Measurements from ENCODE around the gene CPXM1. TPM values are rescaled to one million over a fixed set of nuclear protein-coding genes. Genes with fewer than 3 reads are reported as not detected.
A peak's percentile ranks its signal among the peaks of the same experiment; 100 is the strongest.

The CPXM1 gene
- total RNA-seq (2013; cell fraction: nucleolus; rRNA removed) = not detected in 2 replicates
- total RNA-seq (2014; rRNA removed) (0.62 and 0.71 TPM in 2 replicates), total RNA-seq (2014; rRNA removed; fragmentation: Illumina TruSeq; extraction: Trizol) (0.22 and 0.23 TPM in 2 replicates), total RNA-seq (2021) (0.90 and 1.1 TPM in 2 replicates), polyA plus RNA-seq (2011; rRNA removed) (1.9 and 3.9 TPM in 2 replicates), polyA plus RNA-seq (2014; fragmentation: Illumina TruSeq; extraction: Trizol) (0.28 TPM in 1 of 2 replicates, not detected in the other), polyA plus RNA-seq (2014; fragmentation: Nextera tagmentation; extraction: Ambion mirVana) (not detected), polyA plus RNA-seq (2014; rRNA removed) (0.54 and 0.91 TPM in 2 replicates), polyA plus RNA-seq (2016; fragmentation: Nextera tagmentation; extraction: Ambion mirVana) (under 1 TPM; 0.63 to 0.78 TPM), polyA minus RNA-seq (2011; rRNA and poly(A)+ RNA removed) (4.3 and 5.9 TPM in 2 replicates), Bru-seq, nascent RNA (percentile 32 among the genes with signal in this experiment), BruChase-seq, experiment 1, labeled RNA remaining after a 6-hour chase (percentile 37 among the genes with signal in this experiment), BruChase-seq, experiment 2, labeled RNA remaining after a 2-hour chase (percentile 28 among the genes with signal in this experiment)
- polyA plus RNA-seq (2011; ENCODE audit: low read depth) = not detected
- polyA plus RNA-seq (2011; cell fraction: cytosol; rRNA removed) = 6.2 and 7.4 TPM in 2 replicates
- polyA plus RNA-seq (2011; cell fraction: nucleus; rRNA removed) = 26.8 and 28.8 TPM in 2 replicates
- 0.18 and 0.53 TPM in 2 replicates for polyA plus RNA-seq (2012)
- 1.6 and 1.9 TPM in 2 replicates for polyA minus RNA-seq (2011; cell fraction: cytosol; rRNA and poly(A)+ RNA removed)
- 2.1 and 3.2 TPM in 2 replicates for polyA minus RNA-seq (2011; cell fraction: nucleus; rRNA and poly(A)+ RNA removed)
- long read RNA-seq, experiment 1, partial matches to known transcripts = 0 of 2 reads
- long read RNA-seq, experiment 1, other reads (novel, unspliced or antisense) = 0 of 2 reads
- long read RNA-seq, experiment 2, partial matches to known transcripts = 1 of 2 reads
- long read RNA-seq, experiment 2, other reads (novel, unspliced or antisense) = 0 of 2 reads

DNA sequence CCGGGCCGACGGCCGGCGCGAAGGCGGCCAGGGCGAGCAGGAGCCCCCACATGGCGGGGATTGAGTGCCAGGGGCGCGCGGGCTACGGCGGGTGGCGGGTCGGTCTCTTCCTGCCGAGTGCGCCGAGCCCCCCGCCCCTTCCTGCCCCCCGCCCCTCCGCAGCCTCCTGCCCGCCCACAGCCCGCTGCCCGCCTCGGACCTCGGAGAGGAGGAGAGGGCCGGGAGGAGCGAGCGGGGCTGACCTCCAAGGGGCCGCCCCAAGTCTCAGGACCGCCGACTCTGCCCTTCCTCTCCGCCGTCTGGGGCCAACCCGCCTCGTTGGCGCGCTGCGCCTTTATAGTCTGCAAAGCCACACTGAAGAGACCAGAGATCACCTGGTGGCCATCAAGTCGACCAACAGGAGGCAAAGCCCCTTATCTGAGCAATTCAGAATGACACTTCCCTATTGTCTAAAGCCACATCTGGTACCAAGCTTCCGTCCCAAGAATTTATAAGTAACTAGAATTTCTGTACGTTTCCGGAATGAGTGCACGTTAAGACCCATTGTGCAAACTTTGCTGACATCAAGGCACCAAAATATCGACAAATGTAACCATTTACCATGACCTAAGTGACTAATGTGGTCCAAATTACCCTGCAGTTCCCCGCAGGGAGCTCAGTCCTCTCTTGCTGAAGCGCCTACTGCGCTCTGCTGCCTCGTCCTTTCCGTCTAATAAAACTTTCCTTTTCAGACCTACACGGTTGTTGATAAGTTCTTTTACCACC, at the start of gene CPXM1:
CPXM1 (minus strand) TSS at position 107 of the 765 bp plus-strand sequence; CDS start at position 52, 55 bp downstream.
- RAD21 ChIA-PET (ENCODE audit: unreplicated experiment) = interaction anchor here (0.9 kb wide), 1 partner anchor 200 kb away, joined by 3 read pairs; no protein-coding TSS in a partner anchor
- FAIRE-seq (no peak), DNase-seq (ENCODE audit: low read depth, low spot score) (no peak), ATAC-seq (peak; percentile 74)
- CTCF ChIA-PET = no interaction called here
- Histone ChIP-seq H4K20me1 (ENCODE audit: control insufficient read depth, insufficient read depth) (no peaks in the 10 kb centered on the region), H3K9ac (ENCODE audit: control insufficient read depth, insufficient read depth, low read length) (no peak within 1 kb of the TSS), H3K4me1 (ENCODE audit: control insufficient read depth, insufficient read depth, low read length) (no peaks in the 10 kb centered on the region), H3K36me3 (ENCODE audit: control insufficient read depth in 2 of 2, insufficient read depth in 2 of 2, low read length in 1 of 2) (no peaks in the 10 kb centered on the region), H3K4me3 (no peak within 1 kb of the TSS), H3K27me3 (replicated peaks in 1 of 2; ENCODE audit: control insufficient read depth in 2 of 2, insufficient read depth in 2 of 2, low read length in 1 of 2) (peaks cover 13 to 18% of the 10 kb centered on the region in 2 experiments), H3K4me2 (ENCODE audit: control insufficient read depth, insufficient read depth) (peak within 1 kb of the TSS; percentile 43; the same call in 1 of the 2 replicates), H2AFZ (ENCODE audit: control insufficient read depth, low read depth, low read length) (no peak within 1 kb of the TSS), H3K9me3 (replicated peaks; ENCODE audit: control insufficient read depth, insufficient read depth, low read length) (no peaks in the 10 kb centered on the region), H3K27ac (ENCODE audit: control insufficient read depth, insufficient read depth) (no peak within 1 kb of the TSS), H3K79me2 (ENCODE audit: control insufficient read depth, insufficient read depth, low read length) (no peaks in the 10 kb centered on the region)
- POLR2A ChIA-PET = no interaction called here
- WGBS (ENCODE audit: insufficient coverage, insufficient replicate concordance, low lambda C conversion rate, missing lambda C conversion rate) = under 1% methylated on average over 41 of the region's 52 CpGs
- BruUV-seq (replicated peaks) = no TSS peak
- TF ChIP-seq RB1 (IDR thresholded peaks at IDR 0.05; ENCODE audit: borderline replicate concordance) (no peak), NFIC (IDR thresholded peaks at IDR 0.05; ENCODE audit: low read depth, low read length) (no peak), SRF (IDR thresholded peaks at IDR 0.05; ENCODE audit: low read depth in 2 of 2, low read length in 2 of 2) (no peak), IKZF1 (conservative IDR thresholded peaks at IDR 0.05) (no peak), SPI1 (IDR thresholded peaks at IDR 0.05; ENCODE audit: borderline replicate concordance, insufficient read depth, low read depth, low read length) (peak; percentile 14; the same call in 1 of the 2 replicates), EZH2 (IDR thresholded peaks at IDR 0.05; ENCODE audit: borderline replicate concordance, control insufficient read depth, low read depth, low read length) (peak; percentile 94; the same call in 1 of the 2 replicates)
- TF ChIP-seq, protein P1, sequence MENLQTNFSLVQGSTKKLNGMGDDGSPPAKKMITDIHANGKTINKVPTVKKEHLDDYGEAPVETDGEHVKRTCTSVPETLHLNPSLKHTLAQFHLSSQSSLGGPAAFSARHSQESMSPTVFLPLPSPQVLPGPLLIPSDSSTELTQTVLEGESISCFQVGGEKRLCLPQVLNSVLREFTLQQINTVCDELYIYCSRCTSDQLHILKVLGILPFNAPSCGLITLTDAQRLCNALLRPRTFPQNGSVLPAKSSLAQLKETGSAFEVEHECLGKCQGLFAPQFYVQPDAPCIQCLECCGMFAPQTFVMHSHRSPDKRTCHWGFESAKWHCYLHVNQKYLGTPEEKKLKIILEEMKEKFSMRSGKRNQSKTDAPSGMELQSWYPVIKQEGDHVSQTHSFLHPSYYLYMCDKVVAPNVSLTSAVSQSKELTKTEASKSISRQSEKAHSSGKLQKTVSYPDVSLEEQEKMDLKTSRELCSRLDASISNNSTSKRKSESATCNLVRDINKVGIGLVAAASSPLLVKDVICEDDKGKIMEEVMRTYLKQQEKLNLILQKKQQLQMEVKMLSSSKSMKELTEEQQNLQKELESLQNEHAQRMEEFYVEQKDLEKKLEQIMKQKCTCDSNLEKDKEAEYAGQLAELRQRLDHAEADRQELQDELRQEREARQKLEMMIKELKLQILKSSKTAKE (IDR thresholded peaks at IDR 0.05; ENCODE audit: low read depth, poor library complexity, severe bottlenecking) = no peak
- TF ChIP-seq, protein P2, sequence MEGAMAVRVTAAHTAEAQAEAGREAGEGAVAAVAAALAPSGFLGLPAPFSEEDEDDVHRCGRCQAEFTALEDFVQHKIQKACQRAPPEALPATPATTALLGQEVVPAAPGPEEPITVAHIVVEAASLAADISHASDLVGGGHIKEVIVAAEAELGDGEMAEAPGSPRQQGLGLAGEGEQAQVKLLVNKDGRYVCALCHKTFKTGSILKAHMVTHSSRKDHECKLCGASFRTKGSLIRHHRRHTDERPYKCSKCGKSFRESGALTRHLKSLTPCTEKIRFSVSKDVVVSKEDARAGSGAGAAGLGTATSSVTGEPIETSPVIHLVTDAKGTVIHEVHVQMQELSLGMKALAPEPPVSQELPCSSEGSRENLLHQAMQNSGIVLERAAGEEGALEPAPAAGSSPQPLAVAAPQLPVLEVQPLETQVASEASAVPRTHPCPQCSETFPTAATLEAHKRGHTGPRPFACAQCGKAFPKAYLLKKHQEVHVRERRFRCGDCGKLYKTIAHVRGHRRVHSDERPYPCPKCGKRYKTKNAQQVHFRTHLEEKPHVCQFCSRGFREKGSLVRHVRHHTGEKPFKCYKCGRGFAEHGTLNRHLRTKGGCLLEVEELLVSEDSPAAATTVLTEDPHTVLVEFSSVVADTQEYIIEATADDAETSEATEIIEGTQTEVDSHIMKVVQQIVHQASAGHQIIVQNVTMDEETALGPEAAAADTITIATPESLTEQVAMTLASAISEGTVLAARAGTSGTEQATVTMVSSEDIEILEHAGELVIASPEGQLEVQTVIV (IDR thresholded peaks at IDR 0.05; ENCODE audit: borderline replicate concordance, partially characterized antibody) = no peak
- intact Hi-C loops (cut with micrococcal nuclease; ENCODE audit: unreplicated experiment) = no loop called here
- SMC1A ChIA-PET (ENCODE audit: uncharacterized antibody, unreplicated experiment) = interaction anchor here (0.8 to 1.1 kb wide), 2 partner anchors 9 to 51 kb away, joined by 3 read pairs; no protein-coding TSS in a partner anchor
- in situ Hi-C loops (cut with MboI) = no loop called here
